H54 (cell line): ENCODE results near the gene ALAD.
"Not testable (repeated sequence)": the region's sequence is repeated elsewhere in the genome, so short reads cannot be mapped to it uniquely, and the experiment has no call there.

ENCODE experiments used
- DNase-seq: peaks from one replicate; pipeline ENCODE4 v3.0.0; 2011; ENCODE audit warnings: low spot score, mixed read lengths; ENCODE audit not compliant: insufficient read length
- FAIRE-seq: peaks from 3 replicates; lab custom pipeline; 2011; peaks lifted over from hg19 to GRCh38; lab: Jason Lieb, UNC
- POLR2A ChIP-seq: IDR thresholded peaks from 2 replicates; pipeline ENCODE4 v1.6.1; 2011; ENCODE audit warnings: low read depth, mild to moderate bottlenecking, low read length

The ALAD gene

GRCh38 chr9:113389451-113389850 lies 11.6 kb downstream of the ALAD start:
- no peak for TF ChIP-seq POLR2A
- DNase-seq (no peak), FAIRE-seq (no peak)

GRCh38 chr9:113388833-113389232 lies 12.3 kb downstream of the ALAD start:
- FAIRE-seq (no peak), DNase-seq (no peak)
- TF ChIP-seq POLR2A, result no peak

- TF ChIP-seq POLR2A, result no peak
- DNase-seq (no peak), FAIRE-seq (no peak)
Measured at GRCh38 chr9:113387560-113388230, 13.4 kb downstream of the ALAD start.

GRCh38 chr9:113386571-113387393 lies 14.3 kb downstream of the ALAD start:
- DNase-seq, result no peak
- no peak for FAIRE-seq
- no peak for TF ChIP-seq POLR2A

GRCh38 chr9:113381909-113382411 lies 19.1 kb downstream of the ALAD start:
- FAIRE-seq, result no peak
- TF ChIP-seq POLR2A, result no peak
- DNase-seq, result no peak

GRCh38 chr9:113381441-113381840 lies 19.6 kb downstream of the ALAD start:
- FAIRE-seq, DNase-seq: not testable (repeated sequence)

GRCh38 chr9:113380869-113381378 lies 20.2 kb downstream of the ALAD start:
- no peak for FAIRE-seq
- TF ChIP-seq POLR2A, result no peak
- DNase-seq, result no peak

GRCh38 chr9:113379829-113380210 lies 21.3 kb downstream of the ALAD start:
- not testable (repeated sequence) for FAIRE-seq

GRCh38 chr9:113379094-113379828 lies 21.8 kb downstream of the ALAD start:
- not testable (repeated sequence) for DNase-seq, FAIRE-seq

More at GRCh38 chr9:113379829-113380210, 21.3 kb downstream of the ALAD start:
- not testable (repeated sequence) for DNase-seq

- DNase-seq (peak; percentile 86), FAIRE-seq (no peak)
- 0 out of 2 replicates have a peak, but pooled peaks have one; percentile 47 for TF ChIP-seq POLR2A
Measured at GRCh38 chr9:113376634-113377567, 24.2 kb downstream of the ALAD start, which contains the start of gene HDHD3. Gene HDHD3, minus strand, starts transcription at chr9:113376986. Its CDS starts 2,632 bp downstream, at chr9:113374354.

GRCh38 chr9:113375057-113376023 lies 25.7 kb downstream of the ALAD start:
- FAIRE-seq (peak; percentile 81), DNase-seq (peak; percentile 49)
- TF ChIP-seq POLR2A, result no peak

GRCh38 chr9:113373676-113374392 lies 27.2 kb downstream of the ALAD start:
- DNase-seq (no peak), FAIRE-seq (no peak)
- no peak for TF ChIP-seq POLR2A
